HG02623 (cell line): ENCODE data around the gene PIP5KL1.
"Not testable (repeated sequence)": the region's sequence is repeated elsewhere in the genome, so short reads cannot be mapped to it uniquely, and the experiment has no call there.

ENCODE experiments used
- ATAC-seq: cut with Tn5 transposase; IDR thresholded peaks from one replicate; pipeline ENCODE4 v1.9.1; 2021; ENCODE audit warnings: moderate library complexity; ENCODE audit not compliant: unreplicated experiment

The PIP5KL1 gene

GRCh38 chr9:127896395-127897192 lies 34.0 kb downstream of the PIP5KL1 start:
- ATAC-seq = no peak

- ATAC-seq = no peak
Observed at GRCh38 chr9:127895811-127896210, 34.8 kb downstream of the PIP5KL1 start.

GRCh38 chr9:127893392-127893791 lies 37.2 kb downstream of the PIP5KL1 start:
- no peak for ATAC-seq

DNA sequence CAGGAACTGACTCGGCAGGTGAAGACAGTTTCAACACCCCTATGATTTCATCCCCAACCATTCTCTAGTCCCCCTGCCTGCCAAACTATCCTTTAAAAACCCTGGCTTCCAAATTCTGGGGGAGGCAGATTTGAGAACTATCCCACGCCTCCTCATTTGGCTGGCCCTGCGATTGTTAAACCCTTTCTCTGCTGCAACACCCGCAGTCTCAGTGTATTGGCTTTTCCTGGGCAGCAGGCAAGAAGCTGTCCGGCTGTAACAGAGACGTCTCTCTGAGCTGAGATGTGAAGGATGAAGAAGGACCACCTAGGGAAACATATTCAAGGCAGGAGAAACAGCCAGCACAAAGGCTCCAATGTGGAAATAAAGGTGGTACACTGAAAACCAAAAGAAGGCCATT lies 37.7 kb downstream of the PIP5KL1 start:
- no peak for ATAC-seq

- no peak for ATAC-seq
Observed at GRCh38 chr9:127890053-127890452, 40.5 kb downstream of the PIP5KL1 start.

GRCh38 chr9:127887792-127888191 lies 42.8 kb downstream of the PIP5KL1 start:
- no peak for ATAC-seq

DNA sequence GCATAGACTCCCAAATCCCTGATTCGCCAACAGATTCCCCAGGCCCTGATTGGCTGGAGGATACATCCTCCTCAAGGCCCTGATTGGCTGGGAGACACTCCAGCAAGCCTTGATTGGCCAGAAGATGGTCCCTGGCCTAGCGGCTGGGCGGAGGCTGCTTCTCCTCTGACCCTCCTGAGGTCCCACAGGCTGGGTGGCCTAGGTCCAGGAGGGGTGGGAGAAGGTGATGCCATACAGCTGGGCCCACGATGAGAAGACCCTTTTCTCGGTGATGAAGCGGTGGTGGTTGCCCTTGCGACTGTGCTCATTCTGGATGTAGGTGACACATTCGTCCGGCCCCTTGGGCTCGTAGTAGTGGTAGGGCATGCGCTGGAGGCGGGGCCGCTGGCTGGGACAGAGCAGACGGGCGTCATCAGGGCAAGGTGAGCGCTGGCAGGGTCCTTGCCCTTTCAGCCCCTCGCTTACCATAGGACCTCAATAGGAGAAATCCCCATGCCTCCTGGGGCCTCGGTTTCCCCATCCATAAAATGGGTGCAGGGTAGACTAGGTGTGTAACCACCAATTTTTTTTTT lies 44.1 kb downstream of the PIP5KL1 start:
- ATAC-seq = no peak

- no peak for ATAC-seq
Observed at GRCh38 chr9:127885508-127886281, 44.9 kb downstream of the PIP5KL1 start.

DNA sequence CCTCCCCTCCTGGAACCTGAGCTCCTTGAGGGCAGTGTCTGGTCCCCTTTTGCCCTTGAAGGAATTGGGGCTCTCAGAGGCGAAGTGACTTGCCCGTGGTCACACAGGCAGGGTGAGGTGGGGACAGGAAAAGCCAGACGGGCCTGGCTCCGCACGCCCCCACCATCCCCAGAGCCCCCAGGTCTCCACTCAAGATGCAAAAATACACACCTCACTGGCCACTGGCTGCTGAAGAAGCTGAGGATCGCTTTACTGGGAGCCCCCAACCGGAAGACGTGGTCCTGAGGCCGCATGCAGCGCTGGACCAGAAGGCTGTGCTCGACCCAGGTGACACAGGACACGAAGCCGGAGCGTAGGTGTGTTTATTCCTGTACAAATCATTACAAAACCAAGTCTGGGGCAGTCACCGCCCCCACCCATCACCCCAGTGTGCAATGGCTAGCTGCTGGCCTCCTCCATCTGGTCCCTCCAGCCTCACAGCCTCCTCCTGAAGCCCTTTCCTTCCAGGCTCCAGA lies 45.5 kb downstream of the PIP5KL1 start:
- no peak for ATAC-seq

DNA sequence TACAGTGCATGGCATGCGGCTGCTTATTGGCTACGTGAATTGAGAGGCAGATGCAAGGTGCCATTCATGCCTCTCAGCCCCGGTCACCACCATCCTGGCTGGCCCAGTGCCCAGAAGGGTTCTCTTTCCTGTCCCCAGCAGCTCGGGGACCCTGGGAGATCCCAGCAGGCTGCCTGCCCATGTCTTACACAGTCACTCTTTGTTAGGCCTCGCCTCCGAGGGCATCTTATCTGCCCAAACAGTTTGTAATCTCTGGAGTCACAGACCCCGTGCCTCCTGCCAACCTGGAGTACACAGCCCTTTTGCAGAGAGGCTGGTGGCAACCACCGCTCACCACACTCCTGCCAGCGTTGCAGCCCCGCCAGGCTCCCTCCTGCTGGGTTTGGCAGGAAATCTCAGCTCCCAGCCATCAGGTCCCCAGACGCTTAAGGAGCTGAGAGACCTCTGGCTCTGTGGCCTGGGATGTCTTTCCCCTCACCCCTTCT lies 46.1 kb downstream of the PIP5KL1 start:
- no peak for ATAC-seq

DNA sequence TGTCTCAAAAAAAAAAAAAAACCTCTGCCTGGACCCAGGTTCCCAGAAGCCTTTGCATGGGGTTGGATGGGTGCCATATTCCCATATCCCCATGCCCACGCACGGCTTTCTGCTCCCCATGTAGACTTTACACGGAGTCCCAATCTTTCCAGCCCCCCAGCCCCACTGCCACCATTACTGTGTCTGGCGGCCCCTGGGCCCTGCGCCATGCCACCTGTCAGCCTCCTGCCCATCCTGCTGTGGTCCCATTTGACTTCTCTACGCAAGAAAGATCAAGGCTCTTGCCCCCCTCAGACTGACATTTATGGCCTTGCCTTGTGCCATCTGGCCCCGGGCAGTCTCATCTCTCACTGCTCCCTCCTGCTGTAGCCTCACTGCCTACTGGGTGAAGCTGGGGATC lies 46.6 kb downstream of the PIP5KL1 start:
- no peak for ATAC-seq

DNA sequence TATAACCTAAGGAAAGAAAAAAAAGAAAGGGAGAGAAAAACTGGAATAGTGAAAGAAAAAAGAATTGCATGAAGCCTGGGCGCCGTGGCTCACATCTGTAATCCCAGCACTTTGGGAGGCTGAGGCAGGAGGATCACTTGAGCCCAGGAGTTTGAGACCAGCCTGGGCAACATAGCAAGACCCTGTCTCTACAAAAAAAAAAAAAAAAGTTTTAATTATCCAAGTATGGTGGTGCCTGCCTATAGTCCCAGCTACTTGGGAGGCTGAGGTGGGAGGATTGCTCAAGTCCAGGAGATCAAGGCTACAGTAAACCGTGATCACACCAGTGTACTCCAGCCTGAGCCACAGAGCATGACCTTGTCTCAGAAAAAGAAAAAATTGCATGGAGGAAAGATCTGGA lies 48.9 kb downstream of the PIP5KL1 start:
- ATAC-seq = not testable (repeated sequence)

DNA sequence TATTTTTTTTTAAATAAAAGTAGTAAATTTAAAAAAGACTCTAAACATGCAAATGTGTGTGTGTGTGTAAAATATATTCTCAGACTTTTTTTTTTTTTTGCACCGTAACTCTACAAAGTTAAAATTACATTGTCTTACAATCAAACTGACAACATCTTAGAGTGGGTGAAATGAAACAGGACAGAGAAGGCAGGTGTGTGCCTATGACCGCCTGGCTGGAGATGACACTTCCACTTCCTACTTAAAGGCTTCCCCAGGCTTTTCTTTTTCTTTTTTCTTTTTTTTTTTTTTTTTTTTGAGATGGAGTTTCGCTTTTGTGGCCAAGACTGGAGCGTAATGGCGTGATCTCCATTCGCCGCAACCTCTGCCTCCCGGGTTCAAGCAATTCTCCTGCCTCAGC lies 50.4 kb downstream of the PIP5KL1 start:
- no peak for ATAC-seq

- ATAC-seq = no peak
Observed at GRCh38 chr9:127878652-127879390, 51.8 kb downstream of the PIP5KL1 start.

DNA sequence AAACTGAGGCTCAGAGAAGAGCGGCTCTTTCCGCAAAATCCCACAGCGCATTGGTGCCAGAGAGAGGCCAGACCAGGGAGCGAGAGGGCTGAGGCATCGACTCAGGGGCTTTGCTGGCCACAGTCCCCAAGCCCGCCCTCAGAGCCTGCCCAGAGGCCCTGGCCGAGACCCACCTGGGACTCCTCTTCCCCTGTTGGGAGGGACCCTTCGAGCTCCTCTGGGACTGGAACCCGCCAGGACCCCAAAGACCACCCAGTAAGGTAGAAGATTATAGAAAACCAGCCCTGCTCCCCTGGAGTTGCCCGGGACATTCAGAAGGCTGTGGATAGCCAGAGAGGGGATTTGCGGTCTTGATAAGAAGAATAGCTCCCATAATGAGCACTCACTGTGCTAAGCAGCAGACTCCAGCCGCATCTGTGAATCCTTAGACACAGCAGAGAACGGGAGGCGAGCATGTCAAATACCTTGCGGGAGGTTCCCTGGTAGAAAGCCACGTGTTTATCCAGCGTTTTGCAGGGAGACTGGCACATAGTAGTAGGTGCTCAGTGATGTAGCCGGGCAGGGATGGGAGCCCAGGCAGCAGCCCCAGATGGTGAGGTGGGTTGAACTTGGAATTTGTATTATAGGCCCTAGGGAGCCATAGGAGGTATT lies 52.5 kb downstream of the PIP5KL1 start:
- ATAC-seq = no peak

DNA sequence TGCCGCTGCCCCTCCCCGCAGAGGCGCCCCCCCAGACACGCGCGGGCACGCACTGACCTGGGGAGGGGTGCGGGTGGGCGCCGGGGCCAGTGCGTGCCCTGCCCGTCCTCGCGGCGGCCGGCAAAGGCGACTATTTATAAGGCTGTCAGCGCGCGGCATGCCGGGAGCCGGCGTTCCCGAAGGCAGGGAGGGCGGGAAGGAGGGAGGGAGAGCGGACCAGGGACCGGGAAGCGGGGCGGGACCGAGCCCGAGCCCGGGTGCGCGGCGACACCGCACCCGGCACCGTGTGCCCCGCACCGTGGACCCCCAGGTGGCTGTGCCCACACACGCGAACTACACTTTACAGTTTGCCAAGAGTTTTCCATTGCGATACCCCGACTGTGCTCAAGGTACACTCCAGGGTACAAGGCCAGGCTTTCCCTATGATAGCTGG lies 53.0 kb downstream of the PIP5KL1 start, which contains the start of gene AK1:
AK1 (minus strand) TSS at position 110 of the 433 bp plus-strand sequence. CDS start 3,058 bp downstream, outside the sequence.
- no peak for ATAC-seq

DNA sequence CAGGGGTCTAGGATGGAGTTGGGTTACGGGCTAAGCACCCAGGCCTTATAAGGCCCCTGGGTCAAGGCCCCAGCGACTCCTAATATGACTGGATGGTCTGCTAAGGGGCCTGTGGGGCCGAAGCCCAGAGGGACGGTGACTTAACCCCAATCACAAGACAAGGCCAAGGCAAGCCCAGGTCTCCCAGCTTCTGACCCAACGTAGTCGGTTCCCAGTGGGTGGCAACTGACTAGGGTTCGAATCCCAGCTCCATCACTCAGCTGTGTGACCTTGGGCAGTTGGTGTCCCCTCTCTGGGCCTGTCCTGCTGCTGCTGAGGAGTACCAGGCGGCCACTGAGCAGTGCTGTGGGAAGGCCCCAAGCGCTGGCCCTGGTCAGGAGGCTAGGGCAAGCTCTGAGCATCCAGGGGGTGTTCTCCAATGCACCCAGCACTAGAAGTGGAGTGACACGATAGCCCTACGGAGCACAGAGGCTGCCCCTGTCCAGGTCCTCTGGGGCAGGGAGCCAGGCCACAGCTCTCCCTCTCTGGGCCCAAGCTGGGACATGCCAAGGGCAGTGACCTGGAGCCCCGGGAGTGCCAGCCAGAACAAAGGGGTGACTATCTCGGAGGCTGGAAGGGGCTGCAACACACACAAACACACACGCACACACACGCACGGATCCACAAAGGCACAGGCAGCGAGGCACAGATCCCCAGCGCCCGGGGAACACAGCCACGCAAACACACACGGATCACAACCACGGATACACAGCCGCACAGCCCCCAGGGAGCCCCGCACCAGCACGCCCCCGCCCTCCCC lies 53.6 kb downstream of the PIP5KL1 start:
- no peak for ATAC-seq

GRCh38 chr9:127876026-127876763 lies 54.4 kb downstream of the PIP5KL1 start:
- no peak for ATAC-seq
